Endothelial cell of umbilical vein (primary cell): ENCODE measurements around the gene CCND2. TPM values are rescaled to one million over a fixed set of nuclear protein-coding genes. Genes with fewer than 3 reads are reported as not detected.

Experiments used
- BruUV-seq: library from RNA; stranded (reverse); fragments of 400-500 nt; replicated peaks from 2 replicates; lab custom pipeline; 2021; lab: Mats Ljungman, UMichigan
- CTCF ChIA-PET: fragments of 300-600, 350-600 bp; sonication (Branson Sonifier 250); formaldehyde crosslinking; loops from one replicate; lab custom pipeline; 2021; ENCODE audit warnings: antibody characterized with exemption, inconsistent platforms; lab: Charles Lee
- POLR2A ChIA-PET: fragments of 300-600, 350-600 bp; sonication (Branson Sonifier 250); formaldehyde crosslinking; loops from one replicate; lab custom pipeline; 2021; ENCODE audit warnings: antibody characterized with exemption, inconsistent platforms; lab: Charles Lee
- DNase-seq: peaks from one replicate; pipeline ENCODE4 v3.0.0-alpha.2; 2011; ENCODE audit warnings: low read depth, low spot score
- FAIRE-seq: peaks from 2 replicates; lab custom pipeline; 2011; peaks lifted over from hg19 to GRCh38; lab: Jason Lieb, UNC
- H2AFZ ChIP-seq: 2 replicates; pipeline ENCODE4 v1.6.0; 2012; ENCODE audit warnings: low read depth, low read length, control low read depth, inconsistent platforms
- H3K27ac ChIP-seq: 2 replicates; pipeline ENCODE4 v1.5.1; 2011; ENCODE audit warnings: low read depth, mild to moderate bottlenecking, control low read depth, low read length, moderate library complexity; ENCODE audit not compliant: insufficient read depth
- H3K27me3 ChIP-seq, 2 experiments: 2 replicates each; pipeline versions ENCODE4 v1.6.0 to v1.6.1; 2011; ENCODE audit warnings: low read length in 2 of 2, mixed read lengths in 1 of 2; ENCODE audit not compliant: control insufficient read depth in 2 of 2, insufficient read depth in 2 of 2
- H3K36me3 ChIP-seq, 2 experiments: 2 replicates in 1 of 2; 3 replicates in 1 of 2; pipeline ENCODE4 v1.5.1; 2011; ENCODE audit warnings: low read length in 2 of 2, mild to moderate bottlenecking in 1 of 2, moderate library complexity in 1 of 2; ENCODE audit not compliant: control insufficient read depth in 2 of 2, insufficient read depth in 2 of 2; ENCODE audit errors: extremely low read depth in 1 of 2
- H3K4me1 ChIP-seq: 3 replicates; pipeline ENCODE4 v1.5.1; 2011; ENCODE audit warnings: mild to moderate bottlenecking, low read length; ENCODE audit not compliant: control insufficient read depth, insufficient read depth; ENCODE audit errors: extremely low read depth
- H3K4me2 ChIP-seq: 2 replicates; pipeline ENCODE4 v1.6.1; 2011; ENCODE audit warnings: low read length, control low read depth, mixed read lengths; ENCODE audit not compliant: insufficient read depth
- H3K4me3 ChIP-seq, 3 experiments: fragments of 200-600 bp in 1 of 3; sonication (generic), shearing (Covaris generic) in 1 of 3; replicated peaks in 1 of 3; 2 replicates each; pipeline ENCODE4 v1.5.1; 2011 to 2016; ENCODE audit warnings: control low read depth in 3 of 3, low read length in 3 of 3, mild to moderate bottlenecking in 2 of 3, inconsistent platforms in 1 of 3, low read depth in 1 of 3, moderate library complexity in 1 of 3; ENCODE audit not compliant: insufficient read depth in 1 of 3
- H3K79me2 ChIP-seq: 2 replicates; pipeline ENCODE4 v1.6.0; 2012; ENCODE audit warnings: low read length, inconsistent platforms; ENCODE audit not compliant: control insufficient read depth, insufficient read depth
- H3K9ac ChIP-seq: replicated peaks from 2 replicates; pipeline ENCODE3; 2011; ENCODE audit warnings: low read length, control low read depth; ENCODE audit not compliant: insufficient read depth; ENCODE audit errors: extremely low read depth
- H3K9me1 ChIP-seq: replicated peaks from 3 replicates; pipeline ENCODE4 v1.6.0; 2011; ENCODE audit warnings: mild to moderate bottlenecking, low read length; ENCODE audit not compliant: control insufficient read depth, insufficient read depth; ENCODE audit errors: extremely low read depth
- H3K9me3 ChIP-seq: replicated peaks from 2 replicates; pipeline ENCODE4 v1.5.1; 2012; ENCODE audit warnings: low read length, inconsistent platforms; ENCODE audit not compliant: control insufficient read depth, insufficient read depth
- H4K20me1 ChIP-seq: replicated peaks from 2 replicates; pipeline ENCODE3; 2011; ENCODE audit warnings: mild to moderate bottlenecking, low read length; ENCODE audit not compliant: control insufficient read depth, insufficient read depth; ENCODE audit errors: extremely low read depth
- CTCF ChIP-seq, 2 donors: IDR thresholded peaks; 1 replicate in 1 of 2; 2 replicates in 1 of 2; pipeline ENCODE4 v1.5.1; 2011; ENCODE audit warnings: low read length in 2 of 2, mild to moderate bottlenecking in 2 of 2, moderate library complexity in 2 of 2, control low read depth in 1 of 2, inconsistent platforms in 1 of 2, low read depth in 1 of 2; ENCODE audit not compliant: insufficient read depth in 1 of 2; ENCODE audit errors: extremely low read depth in 1 of 2
- EZH2 ChIP-seq: IDR thresholded peaks from 2 replicates; pipeline ENCODE4 v1.6.1; 2012; ENCODE audit warnings: borderline replicate concordance, low read depth, mild to moderate bottlenecking, moderate library complexity, low read length, inconsistent platforms; ENCODE audit not compliant: severe bottlenecking
- FOS ChIP-seq: IDR thresholded peaks from 2 replicates; pipeline ENCODE4 v1.6.1; 2011; ENCODE audit warnings: mild to moderate bottlenecking, low read length, moderate library complexity, borderline replicate concordance; ENCODE audit not compliant: insufficient read depth
- GATA2 ChIP-seq: IDR thresholded peaks from 2 replicates; pipeline ENCODE4 v1.7.0; 2011; ENCODE audit warnings: low read depth, mild to moderate bottlenecking, moderate library complexity, mixed read lengths, low read length; ENCODE audit not compliant: insufficient read length, insufficient read depth
- JUN ChIP-seq: IDR thresholded peaks from 2 replicates; pipeline ENCODE4 v1.6.1; 2011; ENCODE audit warnings: borderline replicate concordance, low read depth; ENCODE audit not compliant: insufficient read length, insufficient read depth
- MAX ChIP-seq: IDR thresholded peaks from 2 replicates; pipeline ENCODE4 v1.6.1; 2011; ENCODE audit not compliant: insufficient read depth, insufficient read length
- MYC ChIP-seq: IDR thresholded peaks from one replicate; pipeline ENCODE4 v1.6.1; 2011; ENCODE audit warnings: mild to moderate bottlenecking, low read depth, low read length
- POLR2A ChIP-seq: IDR thresholded peaks from 2 replicates; pipeline ENCODE4 v1.6.1; 2012; ENCODE audit warnings: low read depth, mild to moderate bottlenecking, control low read depth, low read length
- POLR2AphosphoS5 ChIP-seq: IDR thresholded peaks from 2 replicates; pipeline ENCODE4 v1.6.1; 2012; ENCODE audit warnings: low read depth, mild to moderate bottlenecking, control low read depth, low read length, moderate library complexity; ENCODE audit not compliant: insufficient read depth
- dilution Hi-C: fragments of 300-500 bp; cut with MboI; formaldehyde crosslinking; loops from one replicate; pipeline ENCODE4 v1.15.0; 2019; ENCODE audit warnings: low sequenced_read_pairs; ENCODE audit not compliant: extremely low pct_ligation_motif_present
- intact Hi-C: fragments of 100-400 bp; cut with micrococcal nuclease; formaldehyde crosslinking; loops from one replicate; pipeline ENCODE4 v1.10.0; 2022
- polyA plus RNA-seq, 4 experiments: library from polyadenylated mRNA; depleted of rRNA in 3 of 4; stranded (reverse) in 3 of 4; unstranded in 1 of 4; fragments of >200 nt; gene quantifications; 2 replicates each; pipeline versions ENCODE4 v1.2.1 to v1.2.3, GENCODE V29; 2011 to 2012; ENCODE audit warnings: missing spikeins in 1 of 4
- total RNA-seq: library from RNA; stranded (reverse); gene quantifications from 2 replicates; pipeline ENCODE4 v1.2.3, GENCODE V29; 2021

CCND2 gene
- total and polyA plus RNA-seq, 2 donors (not counting 3 experiments of a cell fraction or from before 2014, with no cell fraction given) = 0.68 to 3.4 TPM

GRCh38 chr12:4239746-4240145 is 33.8 kb upstream of the CCND2 start:
- DNase-seq = no peak
- Histone ChIP-seq H3K79me2 (no peaks in the 10 kb centered on the region), H3K9me1 (no peaks in the 10 kb centered on the region), H3K27ac (no peak overlapping the region), H3K4me3 (no peak overlapping the region), H3K27me3 (peaks cover 0 to 2% of the 10 kb centered on the region in 2 experiments), H4K20me1 (no peaks in the 10 kb centered on the region), H3K9ac (no peak overlapping the region), H2AFZ (no peak overlapping the region), H3K36me3 (no peaks in the 10 kb centered on the region), H3K4me1 (no peaks in the 10 kb centered on the region), H3K4me2 (no peak overlapping the region), H3K9me3 (no peaks in the 10 kb centered on the region)
- no TSS peak for BruUV-seq
- dilution Hi-C loops = no loop called here
- CTCF ChIA-PET = interaction anchor here (1.2 kb wide), 1 partner anchor 133 kb away, joined by 3 read pairs; no protein-coding TSS in a partner anchor
- POLR2A ChIA-PET = no interaction called here
- FAIRE-seq = no peak
- intact Hi-C loops = no loop called here
- no peak for TF ChIP-seq GATA2
- TF ChIP-seq EZH2 = no peak
- TF ChIP-seq POLR2AphosphoS5 = no peak
- TF ChIP-seq FOS = no peak
- TF ChIP-seq POLR2A = no peak
- no peak for TF ChIP-seq JUN
- no peak for TF ChIP-seq MYC
- TF ChIP-seq MAX = no peak
- TF ChIP-seq CTCF (IDR thresholded peaks at IDR 0.05; ENCODE audit: extremely low read depth in 1 of 2, insufficient read depth in 1 of 2, low read depth in 1 of 2, low read length in 2 of 2) = no peak
